ENCODE measurements around the gene NACC2. TPM values are rescaled to one million over a fixed set of nuclear protein-coding genes. Genes with fewer than 3 reads are reported as not detected.
"Not testable (repeated sequence)": the region's sequence is repeated elsewhere in the genome, so short reads cannot be mapped to it uniquely, and the experiment has no call there.

Gene NACC2
- polyA plus RNA-seq, 1 donor from 2014 or later = 0.78 TPM

DNA sequence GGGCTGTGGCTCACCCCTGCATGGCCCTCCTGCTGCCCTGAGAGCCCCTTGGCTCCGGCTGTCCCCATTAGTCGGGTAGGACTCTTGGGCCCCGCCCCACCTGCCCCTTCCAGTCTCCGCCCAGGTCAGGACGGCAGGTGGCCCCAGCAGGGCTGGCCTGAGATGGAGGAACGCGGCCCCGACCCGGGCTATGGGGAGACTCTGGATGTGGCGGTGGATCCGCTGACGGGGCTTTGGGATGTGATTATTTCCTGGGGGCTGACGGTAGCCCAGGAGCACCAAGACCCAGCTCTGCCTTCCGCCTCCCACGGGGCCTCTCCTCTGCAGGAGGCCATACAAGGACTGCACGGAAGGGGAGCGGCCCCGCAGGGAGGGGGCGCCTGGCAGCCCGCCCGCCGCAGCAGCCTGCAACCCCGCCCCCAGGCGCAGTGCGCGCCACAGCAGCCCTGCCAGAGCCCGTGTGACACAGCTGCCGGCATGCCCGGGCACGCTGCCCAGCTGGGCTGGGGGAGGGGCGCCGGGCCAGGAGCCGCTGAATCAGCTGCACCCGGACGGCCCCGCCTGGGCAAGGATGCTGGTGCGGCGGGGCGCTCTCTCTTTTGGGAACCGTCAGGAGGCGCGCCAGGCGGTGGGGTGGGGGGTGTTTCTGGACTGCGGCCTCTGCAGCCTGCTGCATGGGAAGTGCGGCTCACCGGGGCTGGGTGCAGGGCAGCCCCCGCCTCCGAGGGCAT is 14.4 kb upstream of the NACC2 start:
- H3K27ac Mint-ChIP-seq = no peak overlapping the region
- peak overlapping the region; percentile 72 to 92 (median 86) for H3K4me3 Mint-ChIP-seq
- no peaks in the 10 kb centered on the region for H3K27me3 Mint-ChIP-seq
- peaks cover 9 to 21% (median 19%) of the 10 kb centered on the region in 3 donors for H3K4me1 Mint-ChIP-seq
- H3K36me3 Mint-ChIP-seq = no peaks in the 10 kb centered on the region
- H3K9me3 Mint-ChIP-seq = no peaks in the 10 kb centered on the region

DNA sequence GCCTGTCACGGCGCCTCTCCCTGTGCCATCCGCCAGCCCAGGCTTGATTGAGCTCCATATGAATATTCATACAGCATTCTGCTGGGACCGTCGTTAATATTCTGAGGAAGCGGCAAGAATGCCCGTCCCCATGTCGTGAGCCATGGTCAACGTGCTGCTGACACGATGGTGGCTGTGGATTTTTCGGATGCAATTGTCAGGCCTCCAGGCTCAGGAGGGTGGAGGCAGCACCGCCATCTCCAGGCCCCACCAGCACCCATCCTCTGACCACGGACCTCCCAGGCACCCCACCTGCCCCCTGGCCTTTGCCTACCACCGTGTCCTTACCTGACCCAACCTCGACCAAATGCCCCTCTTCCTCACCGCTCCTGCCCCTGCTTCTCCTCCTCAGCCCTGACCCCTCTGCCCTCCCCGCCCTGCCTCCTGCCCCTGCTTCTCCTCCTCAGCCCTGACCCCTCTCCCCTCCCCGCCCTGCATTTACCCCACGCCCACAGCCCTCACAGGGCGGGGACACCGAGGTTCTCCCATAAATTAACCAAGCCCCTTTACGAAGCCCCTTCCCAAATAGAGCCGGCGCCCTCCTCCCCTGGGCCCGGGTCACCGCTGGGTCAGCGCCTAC is 13.7 kb upstream of the NACC2 start:
- H3K4me3 Mint-ChIP-seq = peak overlapping the region in 3 of 4 donors; percentile 46 to 92 (median 76)
- H3K27me3 Mint-ChIP-seq = no peaks in the 10 kb centered on the region
- no peaks in the 10 kb centered on the region for H3K9me3 Mint-ChIP-seq
- H3K27ac Mint-ChIP-seq = peak overlapping the region in 1 of 3 donors; percentile 13
- H3K36me3 Mint-ChIP-seq = no peaks in the 10 kb centered on the region
- H3K4me1 Mint-ChIP-seq = peaks cover 9 to 21% (median 19%) of the 10 kb centered on the region in 3 donors

DNA sequence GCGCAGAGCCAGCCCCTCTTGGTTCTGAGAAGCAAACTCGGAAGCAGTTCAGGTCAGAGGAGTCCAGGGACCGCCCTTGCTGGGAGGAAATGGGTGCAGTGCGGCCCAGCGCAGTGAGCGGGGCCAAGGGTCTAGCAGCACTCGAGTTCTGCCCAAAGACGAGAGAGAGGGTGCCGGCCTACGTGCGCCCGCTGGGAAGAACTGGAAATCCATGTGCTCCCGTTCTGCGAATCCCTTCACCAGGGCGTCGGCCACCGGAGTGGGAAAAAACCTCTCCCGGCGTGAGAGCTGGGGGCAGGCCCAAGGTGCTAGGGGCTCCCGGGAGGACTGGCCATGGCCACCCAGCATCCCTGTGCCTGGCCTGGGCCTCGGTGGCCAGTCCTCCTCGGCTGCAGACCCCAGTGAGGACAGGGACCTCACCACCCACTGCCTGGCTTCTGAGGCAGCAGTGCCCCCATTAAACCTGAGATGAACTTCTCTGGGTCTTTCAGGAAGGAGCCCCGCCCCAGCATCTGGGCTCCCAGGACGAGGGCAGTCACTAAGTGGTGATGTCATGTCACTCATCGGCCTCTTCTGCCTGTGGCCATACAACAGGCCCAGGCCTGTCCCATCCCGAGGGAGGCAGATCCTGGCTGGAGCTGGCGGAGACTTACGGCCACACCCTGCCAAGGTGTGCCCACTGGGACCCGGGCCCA is 13.0 kb upstream of the NACC2 start:
- peaks cover 9 to 19% (median 19%) of the 10 kb centered on the region in 3 donors for H3K4me1 Mint-ChIP-seq
- H3K4me3 Mint-ChIP-seq = peak overlapping the region in 3 of 4 donors; percentile 61 to 92 (median 76)
- H3K9me3 Mint-ChIP-seq = no peaks in the 10 kb centered on the region
- peak overlapping the region; percentile 85 to 89 (median 86) for H3K27ac Mint-ChIP-seq
- H3K36me3 Mint-ChIP-seq = no peaks in the 10 kb centered on the region
- no peaks in the 10 kb centered on the region for H3K27me3 Mint-ChIP-seq

DNA sequence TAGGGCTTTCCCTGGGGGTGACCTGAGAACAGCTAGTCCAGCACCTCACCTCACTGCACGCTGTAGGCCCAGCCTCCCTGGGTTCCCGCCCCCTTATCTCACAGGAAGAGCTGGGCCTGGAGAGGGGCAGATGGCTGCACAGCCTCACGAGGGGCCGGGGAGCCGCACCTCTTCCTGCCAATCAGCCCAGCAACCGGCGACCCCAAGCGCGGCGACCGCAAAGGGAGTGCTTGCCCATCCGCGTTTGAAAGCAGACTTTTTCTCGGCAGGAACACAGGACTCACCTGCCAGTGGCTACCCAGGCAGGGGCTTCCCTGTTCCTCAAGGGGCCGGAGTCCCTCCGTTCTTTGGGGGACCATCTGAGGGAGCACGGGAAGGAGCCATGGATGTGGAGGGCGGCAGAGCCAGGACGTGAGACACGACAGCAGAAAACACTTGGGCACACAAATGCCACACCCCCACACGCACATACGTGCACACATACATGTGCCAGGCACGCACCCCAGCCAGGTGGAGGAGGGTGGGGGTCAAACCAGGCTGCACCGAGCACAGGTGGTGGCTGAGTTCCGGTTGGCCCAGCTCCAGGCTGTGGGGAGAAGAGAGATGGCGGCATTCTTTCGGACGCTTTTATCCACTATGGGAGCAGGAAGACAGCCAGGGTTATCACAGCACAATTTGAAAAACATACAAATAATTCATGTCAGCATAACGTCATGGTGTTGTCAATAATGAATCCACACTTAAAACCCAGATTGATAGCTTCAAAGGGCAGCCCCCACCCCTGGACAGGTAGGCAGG is 12.3 kb upstream of the NACC2 start:
- H3K27ac Mint-ChIP-seq = peak overlapping the region; percentile 85 to 89 (median 86)
- H3K27me3 Mint-ChIP-seq = no peaks in the 10 kb centered on the region
- no peaks in the 10 kb centered on the region for H3K36me3 Mint-ChIP-seq
- peaks cover 9 to 19% (median 19%) of the 10 kb centered on the region in 3 donors for H3K4me1 Mint-ChIP-seq
- no peaks in the 10 kb centered on the region for H3K9me3 Mint-ChIP-seq
- peak overlapping the region; percentile 61 to 91 (median 84) for H3K4me3 Mint-ChIP-seq

DNA sequence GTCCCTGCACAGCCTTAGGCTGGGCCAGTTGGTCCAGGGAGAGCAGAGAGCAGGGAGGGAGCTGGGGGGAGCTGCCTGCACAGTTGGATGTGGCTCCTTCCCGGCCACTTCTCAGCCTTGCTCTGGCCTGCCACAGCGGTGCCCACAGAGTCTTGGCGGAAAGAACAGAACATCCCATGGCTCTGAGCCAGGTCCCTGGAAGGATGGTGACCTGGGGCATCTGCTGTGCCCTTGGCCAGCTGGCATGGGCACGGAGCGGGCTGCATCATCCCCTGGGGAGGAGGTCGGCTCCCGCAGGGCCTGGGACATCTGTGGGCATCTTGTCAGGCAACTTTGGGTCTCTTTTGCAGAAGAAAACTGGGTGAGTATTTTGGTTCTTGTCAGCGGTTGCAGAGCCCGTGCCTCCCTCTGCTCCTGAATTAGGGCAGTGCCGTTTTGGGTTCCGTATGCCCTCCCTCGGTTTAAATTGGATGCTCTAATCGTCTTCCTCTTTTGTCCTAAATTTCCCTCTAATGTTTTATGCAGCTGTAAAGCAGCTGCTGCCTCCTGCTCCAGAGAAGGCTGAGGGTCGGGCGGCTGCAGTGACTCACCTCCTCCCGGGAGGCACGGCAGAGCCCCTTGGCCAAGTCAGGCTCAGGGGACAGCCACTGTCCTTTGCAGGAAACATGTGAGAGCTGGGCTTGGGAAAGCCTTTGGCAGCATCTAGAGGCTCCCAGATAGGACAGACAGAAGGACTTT is 10.5 kb upstream of the NACC2 start:
- Mint-ChIP-seq H3K9me3 (no peaks in the 10 kb centered on the region), H3K27me3 (no peaks in the 10 kb centered on the region), H3K36me3 (no peaks in the 10 kb centered on the region), H3K27ac (no peak overlapping the region), H3K4me3 (peak overlapping the region in 2 of 4 donors; percentile 74 to 91), H3K4me1 (peaks cover 9 to 19% (median 16%) of the 10 kb centered on the region in 3 donors)

DNA sequence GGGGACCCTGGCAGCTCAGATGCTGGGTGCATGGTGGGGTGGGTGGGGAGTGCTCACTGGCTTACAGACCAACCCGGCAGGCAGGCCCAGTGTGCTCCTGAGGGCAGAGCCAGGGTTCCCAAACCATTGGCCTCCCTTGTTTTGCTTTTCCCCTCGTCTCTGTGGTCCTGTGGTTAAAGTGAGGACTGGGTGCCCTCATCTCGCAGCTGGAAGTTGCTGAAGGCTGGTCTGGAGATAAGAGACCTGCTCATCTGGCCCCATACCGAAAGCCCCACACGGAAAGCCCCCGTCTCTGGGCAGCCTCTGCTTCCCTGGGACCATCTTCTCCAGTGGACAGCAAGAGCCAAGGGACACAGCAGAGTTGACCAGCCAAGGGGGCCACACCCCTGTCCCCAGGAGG is 9.8 kb upstream of the NACC2 start:
- Mint-ChIP-seq H3K36me3 (no peaks in the 10 kb centered on the region), H3K4me3 (no peak overlapping the region), H3K4me1 (peaks cover 9 to 17% (median 14%) of the 10 kb centered on the region in 3 donors), H3K9me3 (no peaks in the 10 kb centered on the region), H3K27ac (no peak overlapping the region), H3K27me3 (no peaks in the 10 kb centered on the region)

DNA sequence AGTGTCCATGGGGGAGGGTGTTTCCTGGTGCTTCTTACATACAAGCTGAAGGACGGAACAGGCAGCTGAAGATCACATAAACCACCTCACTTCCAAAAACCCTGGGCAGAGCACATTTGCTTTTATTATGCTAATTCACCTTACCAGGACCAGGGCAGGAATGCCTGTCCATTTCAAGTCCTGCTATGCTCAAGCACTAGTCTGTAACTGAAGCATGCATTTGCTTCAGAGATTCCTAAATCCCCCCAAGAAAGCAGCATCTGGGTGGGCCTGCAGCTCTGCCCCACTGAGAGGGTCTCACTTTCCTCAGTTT is 9.4 kb upstream of the NACC2 start:
- H3K27ac Mint-ChIP-seq = no peak overlapping the region
- H3K27me3 Mint-ChIP-seq = no peaks in the 10 kb centered on the region
- H3K4me3 Mint-ChIP-seq = peak overlapping the region in 2 of 4 donors; percentile 27 to 34
- no peaks in the 10 kb centered on the region for H3K36me3 Mint-ChIP-seq
- H3K9me3 Mint-ChIP-seq = no peaks in the 10 kb centered on the region
- H3K4me1 Mint-ChIP-seq = peaks cover 9 to 17% (median 14%) of the 10 kb centered on the region in 3 donors

DNA sequence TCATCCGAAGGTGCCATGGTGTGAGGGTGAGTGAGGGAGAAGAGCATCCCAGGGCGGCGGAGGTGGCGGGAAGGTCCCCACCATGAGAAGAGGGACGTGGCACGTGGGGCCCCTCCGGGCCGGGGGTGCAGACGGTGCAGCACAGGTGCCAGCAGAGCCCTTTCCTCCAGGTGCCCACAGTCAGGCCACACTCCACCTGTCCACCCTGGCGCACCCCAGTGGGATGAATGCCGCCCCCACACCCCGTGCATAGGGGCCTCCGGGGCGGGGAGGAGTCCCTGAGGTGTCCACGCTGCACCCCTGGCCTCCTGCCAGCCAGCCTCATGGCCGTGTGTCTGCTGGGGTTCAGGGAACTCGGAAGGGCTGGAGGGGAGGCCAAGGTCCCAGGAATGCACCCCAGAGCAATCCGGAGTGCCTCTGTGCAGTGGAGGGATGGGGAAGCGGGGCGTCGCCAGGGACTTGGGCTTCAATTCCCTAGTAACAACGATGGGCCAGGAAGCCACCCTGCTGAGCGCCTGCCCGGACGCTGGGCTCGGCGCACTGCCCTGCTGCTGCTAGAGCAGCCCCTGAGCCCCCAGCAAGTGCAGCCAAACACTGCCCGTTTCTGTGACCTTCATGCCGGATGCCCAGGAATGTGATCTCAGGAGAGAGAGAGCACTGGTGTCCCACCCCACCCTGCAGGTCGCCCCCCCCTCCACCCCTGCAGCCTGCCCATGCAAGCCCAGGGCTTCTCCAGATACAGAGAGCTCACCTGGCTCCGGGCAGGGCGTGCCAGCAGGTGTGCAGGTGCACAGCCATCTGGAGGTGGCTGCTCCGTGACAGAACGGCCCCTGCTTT is 8.8 kb upstream of the NACC2 start:
- Mint-ChIP-seq H3K9me3 (no peaks in the 10 kb centered on the region), H3K4me1 (peaks cover 9 to 18% (median 17%) of the 10 kb centered on the region in 3 donors), H3K27me3 (peaks cover 4% of the 10 kb centered on the region), H3K27ac (no peak overlapping the region), H3K4me3 (peak overlapping the region in 2 of 4 donors; percentile 27 to 34), H3K36me3 (no peaks in the 10 kb centered on the region)

DNA sequence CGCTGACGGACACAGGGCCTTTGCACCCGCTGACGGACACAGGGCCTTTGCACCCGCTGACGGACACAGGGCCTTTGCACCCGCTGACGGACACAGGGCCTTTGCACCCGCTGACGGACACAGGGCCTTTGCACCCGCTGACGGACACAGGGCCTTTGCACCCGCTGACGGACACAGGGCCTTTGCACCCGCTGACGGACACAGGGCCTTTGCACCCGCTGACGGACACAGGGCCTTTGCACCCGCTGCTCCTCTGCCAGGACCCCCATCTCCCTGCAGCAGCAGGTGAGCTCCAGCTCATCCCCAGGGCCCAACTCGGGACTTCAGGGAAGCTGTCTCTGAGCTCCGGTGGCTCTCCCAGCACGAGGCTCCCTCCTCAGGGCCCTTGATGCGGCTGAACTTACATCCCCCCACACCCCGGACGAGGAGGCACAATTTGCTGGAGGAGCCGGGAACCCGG is 6.6 kb upstream of the NACC2 start:
- not testable (repeated sequence) for H3K27me3 Mint-ChIP-seq, H3K4me1 Mint-ChIP-seq, H3K4me3 Mint-ChIP-seq, H3K27ac Mint-ChIP-seq, H3K9me3 Mint-ChIP-seq, H3K36me3 Mint-ChIP-seq

DNA sequence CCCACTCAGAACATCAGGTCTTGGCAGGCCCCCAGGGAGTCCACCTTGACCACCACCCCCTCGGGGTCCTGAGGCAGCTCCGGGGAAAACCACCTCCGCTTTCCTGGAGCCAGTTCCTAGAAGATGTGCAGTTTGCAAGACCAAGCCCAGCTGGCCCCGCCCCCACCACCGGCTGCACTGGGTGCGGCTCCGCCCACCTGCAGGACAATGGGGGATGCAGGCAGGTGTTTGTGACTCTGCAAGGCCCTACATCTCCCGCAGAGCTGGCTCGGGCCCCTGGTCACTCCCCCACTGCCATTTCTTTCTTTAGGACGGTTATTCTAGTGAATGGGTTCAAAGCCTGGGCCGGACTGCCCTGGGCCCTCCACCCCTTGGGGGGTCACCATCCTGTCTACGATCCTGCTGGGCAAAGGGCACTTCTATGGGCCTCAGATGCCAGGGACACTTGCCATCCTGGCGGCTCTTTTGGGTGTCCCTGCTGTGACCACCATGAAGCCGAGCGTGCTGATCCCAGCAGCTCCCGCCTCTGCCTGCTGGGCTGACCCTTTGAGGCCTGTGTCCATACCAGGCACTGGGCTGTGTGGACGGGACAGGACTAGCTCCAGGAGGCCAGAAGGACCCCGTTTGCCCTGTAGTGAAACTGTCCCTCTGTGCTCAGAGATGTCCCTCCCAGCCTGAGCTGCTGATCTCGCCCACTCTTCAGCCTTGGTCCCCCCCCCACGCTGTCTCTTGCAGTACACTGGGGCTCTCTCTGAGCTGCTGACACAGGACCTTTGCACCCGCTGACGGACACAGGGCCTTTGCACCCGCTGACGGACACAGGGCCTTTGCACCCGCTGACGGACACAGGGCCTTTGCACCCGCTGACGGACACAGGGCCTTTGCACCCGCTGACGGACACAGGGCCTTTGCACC is 5.9 kb upstream of the NACC2 start:
- Mint-ChIP-seq H3K36me3 (no peaks in the 10 kb centered on the region), H3K27me3 (peaks cover 7% of the 10 kb centered on the region), H3K9me3 (peaks cover 0 to 1% (median 0%) of the 10 kb centered on the region in 3 donors), H3K27ac (no peak overlapping the region), H3K4me3 (no peak overlapping the region), H3K4me1 (peaks cover 0 to 4% (median 3%) of the 10 kb centered on the region in 3 donors)

DNA sequence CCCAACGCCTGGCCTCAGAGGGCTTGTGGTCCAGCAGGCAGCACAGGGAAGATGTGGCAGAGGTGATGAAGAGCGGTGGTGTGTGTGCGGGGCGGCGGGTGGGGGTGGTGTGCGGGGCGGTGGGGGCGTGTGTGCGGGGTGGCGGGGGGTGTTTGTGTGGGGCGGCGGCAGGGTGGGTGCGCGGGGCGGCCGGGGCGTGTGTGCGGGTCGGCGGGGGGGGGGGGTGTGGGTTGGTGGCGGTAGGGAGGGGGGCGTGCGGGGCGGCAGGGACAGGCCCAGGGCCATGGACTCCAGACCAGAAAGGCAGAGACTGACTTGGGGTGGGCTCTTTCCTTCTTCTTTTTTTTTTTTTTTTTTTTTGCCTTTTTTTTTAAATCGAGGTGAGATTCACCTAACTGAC is 4.5 kb upstream of the NACC2 start:
- Mint-ChIP-seq H3K4me1 (peaks cover 0 to 4% (median 0%) of the 10 kb centered on the region in 3 donors), H3K9me3 (peaks cover 0 to 1% (median 0%) of the 10 kb centered on the region in 3 donors), H3K27ac (no peak overlapping the region), H3K36me3 (no peaks in the 10 kb centered on the region), H3K27me3 (peaks cover 7% of the 10 kb centered on the region), H3K4me3 (peak overlapping the region in 1 of 4 donors; percentile 32)

DNA sequence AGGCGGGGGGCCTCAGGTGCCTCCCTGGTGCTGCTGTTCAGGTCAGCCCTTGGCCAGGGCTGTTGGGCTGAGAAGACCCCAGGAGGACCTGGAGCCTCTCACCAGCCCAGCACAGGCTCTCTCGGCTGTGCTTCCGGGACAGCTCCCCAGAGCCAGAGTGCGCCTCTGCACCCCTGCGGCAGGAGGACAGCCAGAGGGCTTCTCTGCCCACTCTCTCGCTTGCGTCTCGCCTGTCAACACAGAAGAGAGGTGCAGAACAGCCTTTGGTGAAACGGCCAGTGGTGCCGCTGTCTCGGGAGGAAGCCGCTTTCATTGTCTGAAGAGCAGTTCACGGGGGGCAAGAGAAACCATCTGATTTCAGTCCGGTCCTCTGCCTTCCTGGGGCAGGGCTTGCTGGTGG is 3.8 kb upstream of the NACC2 start:
- H3K36me3 Mint-ChIP-seq = no peaks in the 10 kb centered on the region
- H3K27ac Mint-ChIP-seq = no peak overlapping the region
- H3K4me3 Mint-ChIP-seq = peak overlapping the region in 1 of 4 donors; percentile 43
- H3K27me3 Mint-ChIP-seq = peaks cover 7% of the 10 kb centered on the region
- H3K4me1 Mint-ChIP-seq = peaks cover 0 to 4% (median 0%) of the 10 kb centered on the region in 3 donors
- H3K9me3 Mint-ChIP-seq = peaks cover 0 to 1% (median 0%) of the 10 kb centered on the region in 3 donors

DNA sequence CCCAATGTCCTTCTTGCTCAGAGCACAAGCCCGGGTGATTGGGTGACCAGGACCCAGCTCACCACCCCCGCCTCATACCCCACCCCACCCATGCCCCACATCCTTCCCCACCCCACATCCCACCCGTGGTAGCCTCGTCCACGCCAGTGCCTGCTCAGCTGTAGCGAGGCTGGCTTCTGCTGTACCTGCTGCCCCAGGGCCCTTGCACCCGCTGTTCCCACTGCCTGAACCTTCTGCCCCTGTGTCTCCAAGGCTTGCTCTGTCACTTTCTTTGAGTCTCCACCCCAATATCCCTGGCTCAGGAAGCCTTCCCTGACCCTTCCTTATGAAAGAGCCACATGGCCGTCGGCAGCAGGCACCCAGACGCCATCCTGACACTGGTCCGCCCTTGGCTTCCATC is 3.1 kb upstream of the NACC2 start:
- no peak overlapping the region for H3K27ac Mint-ChIP-seq
- peaks cover 10% of the 10 kb centered on the region for H3K27me3 Mint-ChIP-seq
- H3K36me3 Mint-ChIP-seq = no peaks in the 10 kb centered on the region
- peaks cover 0 to 1% (median 0%) of the 10 kb centered on the region in 3 donors for H3K9me3 Mint-ChIP-seq
- H3K4me3 Mint-ChIP-seq = no peak overlapping the region
- H3K4me1 Mint-ChIP-seq = peaks cover 0 to 4% (median 0%) of the 10 kb centered on the region in 3 donors
